Astrocyte (in vitro differentiated cells and primary cell): ENCODE measurements around the gene TMEM220. TPM values are rescaled to one million over a fixed set of nuclear protein-coding genes. Genes with fewer than 3 reads are reported as not detected.
A peak's percentile ranks its signal among the peaks of the same experiment; 100 is the strongest.

ENCODE experiments used
- DNase-seq: peaks from one replicate; pipeline ENCODE4 v3.0.0-alpha.2; 2010; ENCODE audit warnings: low read depth
- FAIRE-seq: peaks from 2 replicates; lab custom pipeline; 2011; peaks lifted over from hg19 to GRCh38; lab: Jason Lieb, UNC
- H2AFZ ChIP-seq: 2 replicates; pipeline ENCODE4 v1.6.0; 2012; ENCODE audit warnings: low read depth, low read length, inconsistent platforms
- H3K27ac ChIP-seq: 2 replicates; pipeline ENCODE4 v1.5.1; 2011; ENCODE audit warnings: low read depth, low read length, inconsistent platforms
- H3K27me3 ChIP-seq: 2 replicates; pipeline ENCODE4 v1.6.0; 2011; ENCODE audit warnings: low read length, inconsistent platforms; ENCODE audit not compliant: insufficient read depth
- H3K36me3 ChIP-seq: 2 replicates; pipeline ENCODE4 v1.5.1; 2011; ENCODE audit warnings: low read length, inconsistent platforms; ENCODE audit not compliant: insufficient read depth
- H3K4me1 ChIP-seq: 2 replicates; pipeline ENCODE4 v1.5.1; 2011; ENCODE audit warnings: low read length, inconsistent platforms; ENCODE audit not compliant: insufficient read depth
- H3K4me2 ChIP-seq: 2 replicates; pipeline ENCODE4 v1.6.0; 2012; ENCODE audit warnings: low read length, inconsistent platforms
- H3K4me3 ChIP-seq: 2 replicates; pipeline ENCODE4 v1.5.1; 2011; ENCODE audit warnings: low read depth, mild to moderate bottlenecking, low read length, inconsistent platforms; ENCODE audit not compliant: insufficient read depth
- H3K79me2 ChIP-seq: 2 replicates; pipeline ENCODE4 v1.6.0; 2012; ENCODE audit warnings: mild to moderate bottlenecking, low read length, inconsistent platforms; ENCODE audit not compliant: insufficient read depth
- H3K9ac ChIP-seq: 2 replicates; pipeline ENCODE4 v1.6.0; 2012; ENCODE audit warnings: mild to moderate bottlenecking, low read length, inconsistent platforms
- H3K9me3 ChIP-seq: 2 replicates; pipeline ENCODE4 v1.5.1; 2012; ENCODE audit warnings: low read depth, mild to moderate bottlenecking, low read length, inconsistent platforms; ENCODE audit not compliant: insufficient read depth
- H4K20me1 ChIP-seq: 2 replicates; pipeline ENCODE4 v1.6.0; 2012; ENCODE audit warnings: low read length, inconsistent platforms; ENCODE audit not compliant: insufficient read depth
- H3K27ac Mint-ChIP-seq: one replicate; pipeline ENCODE4 v1.8.0; 2021; ENCODE audit warnings: mild to moderate bottlenecking, mixed read lengths; ENCODE audit not compliant: unreplicated experiment
- H3K27me3 Mint-ChIP-seq: one replicate; pipeline ENCODE4 v1.8.0; 2021; ENCODE audit warnings: low read depth, mixed read lengths; ENCODE audit not compliant: unreplicated experiment
- H3K36me3 Mint-ChIP-seq: one replicate; pipeline ENCODE4 v1.8.0; 2021; ENCODE audit warnings: low read depth, mixed read lengths; ENCODE audit not compliant: unreplicated experiment
- H3K4me1 Mint-ChIP-seq: one replicate; pipeline ENCODE4 v1.8.0; 2021; ENCODE audit warnings: low read depth, mixed read lengths; ENCODE audit not compliant: unreplicated experiment
- H3K4me3 Mint-ChIP-seq: one replicate; pipeline ENCODE4 v1.8.0; 2021; ENCODE audit warnings: mild to moderate bottlenecking, moderate library complexity, mixed read lengths; ENCODE audit not compliant: unreplicated experiment
- H3K9me3 Mint-ChIP-seq: one replicate; pipeline ENCODE4 v1.8.0; 2021; ENCODE audit warnings: mild to moderate bottlenecking, mixed read lengths; ENCODE audit not compliant: unreplicated experiment
- EZH2 ChIP-seq: IDR thresholded peaks from 2 replicates; pipeline ENCODE4 v1.6.1; 2012; ENCODE audit warnings: mild to moderate bottlenecking, low read length, inconsistent platforms; ENCODE audit not compliant: insufficient read depth
- total RNA-seq: library from RNA; stranded (reverse); gene quantifications from 2 replicates; pipeline ENCODE4 v1.2.1, GENCODE V29; 2021
- TF ChIP-seq, protein P1 (sequence below): IDR thresholded peaks from 2 replicates; pipeline ENCODE4 v1.5.1; 2011; ENCODE audit warnings: low read depth, mild to moderate bottlenecking, inconsistent platforms, low read length, moderate library complexity; ENCODE audit not compliant: insufficient read depth

TMEM220 gene
- total RNA-seq, 1 donor from 2014 or later, result 1.0 TPM

- Mint-ChIP-seq H3K27ac (no peak overlapping the region), H3K9me3 (no peaks in the 10 kb centered on the region), H3K27me3 (peaks cover 26% of the 10 kb centered on the region)
Observed at GRCh38 chr17:10738521-10739258, 8.9 kb upstream of the TMEM220 start.

DNA sequence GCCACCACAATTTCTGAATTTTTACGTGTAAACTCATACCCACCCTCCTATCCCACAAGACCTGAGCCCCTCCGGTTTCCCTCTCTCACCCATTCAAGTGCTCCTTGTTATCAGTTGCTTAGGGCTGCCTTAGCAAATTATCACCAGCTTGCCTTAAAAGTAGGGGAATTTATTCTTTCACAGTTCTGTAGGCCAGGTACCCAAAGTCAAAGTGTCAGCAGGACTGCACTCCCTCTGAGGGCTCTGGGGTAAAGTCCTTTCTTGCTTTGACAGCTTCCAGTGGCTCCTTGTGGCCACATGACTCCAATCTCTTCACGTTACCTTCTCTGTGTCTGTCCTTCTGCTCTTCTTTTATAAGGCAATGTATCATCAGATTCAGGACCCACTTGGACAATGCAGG, 7.9 kb upstream of the TMEM220 start:
- Histone ChIP-seq H3K27me3 (peaks cover 3% of the 10 kb centered on the region), H2AFZ (no peak overlapping the region), H3K27ac (no peak overlapping the region), H3K4me2 (no peak overlapping the region), H3K4me1 (no peaks in the 10 kb centered on the region), H3K79me2 (no peaks in the 10 kb centered on the region), H3K4me3 (no peak overlapping the region), H3K9me3 (no peaks in the 10 kb centered on the region), H3K36me3 (no peaks in the 10 kb centered on the region), H3K9ac (no peak overlapping the region), H4K20me1 (no peaks in the 10 kb centered on the region)
- no peak for TF ChIP-seq EZH2
- TF ChIP-seq, protein P1, sequence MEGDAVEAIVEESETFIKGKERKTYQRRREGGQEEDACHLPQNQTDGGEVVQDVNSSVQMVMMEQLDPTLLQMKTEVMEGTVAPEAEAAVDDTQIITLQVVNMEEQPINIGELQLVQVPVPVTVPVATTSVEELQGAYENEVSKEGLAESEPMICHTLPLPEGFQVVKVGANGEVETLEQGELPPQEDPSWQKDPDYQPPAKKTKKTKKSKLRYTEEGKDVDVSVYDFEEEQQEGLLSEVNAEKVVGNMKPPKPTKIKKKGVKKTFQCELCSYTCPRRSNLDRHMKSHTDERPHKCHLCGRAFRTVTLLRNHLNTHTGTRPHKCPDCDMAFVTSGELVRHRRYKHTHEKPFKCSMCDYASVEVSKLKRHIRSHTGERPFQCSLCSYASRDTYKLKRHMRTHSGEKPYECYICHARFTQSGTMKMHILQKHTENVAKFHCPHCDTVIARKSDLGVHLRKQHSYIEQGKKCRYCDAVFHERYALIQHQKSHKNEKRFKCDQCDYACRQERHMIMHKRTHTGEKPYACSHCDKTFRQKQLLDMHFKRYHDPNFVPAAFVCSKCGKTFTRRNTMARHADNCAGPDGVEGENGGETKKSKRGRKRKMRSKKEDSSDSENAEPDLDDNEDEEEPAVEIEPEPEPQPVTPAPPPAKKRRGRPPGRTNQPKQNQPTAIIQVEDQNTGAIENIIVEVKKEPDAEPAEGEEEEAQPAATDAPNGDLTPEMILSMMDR, result no peak
- Mint-ChIP-seq H3K27ac (no peak overlapping the region), H3K4me3 (no peak overlapping the region), H3K9me3 (no peaks in the 10 kb centered on the region), H3K36me3 (no peaks in the 10 kb centered on the region), H3K4me1 (no peaks in the 10 kb centered on the region), H3K27me3 (peaks cover 31% of the 10 kb centered on the region)
- FAIRE-seq, result no peak
- DNase-seq, result no peak

More at GRCh38 chr17:10738521-10739258, 8.9 kb upstream of the TMEM220 start:
- H3K9me3 ChIP-seq, result no peaks in the 10 kb centered on the region
- peaks cover 3% of the 10 kb centered on the region for H3K27me3 ChIP-seq
- FAIRE-seq (no peak), DNase-seq (no peak)
- H3K4me1 Mint-ChIP-seq, result no peaks in the 10 kb centered on the region
- no peak overlapping the region for H3K27ac ChIP-seq
- H2AFZ ChIP-seq, result no peak overlapping the region
- TF ChIP-seq, protein P1, result no peak
- H3K4me3 ChIP-seq, result no peak overlapping the region
- no peaks in the 10 kb centered on the region for H3K36me3 ChIP-seq
- H3K79me2 ChIP-seq, result no peaks in the 10 kb centered on the region
- H3K36me3 Mint-ChIP-seq, result no peaks in the 10 kb centered on the region
- H3K9ac ChIP-seq, result no peak overlapping the region
- no peaks in the 10 kb centered on the region for H3K4me1 ChIP-seq
- H4K20me1 ChIP-seq, result no peaks in the 10 kb centered on the region
- H3K4me3 Mint-ChIP-seq, result no peak overlapping the region
- no peak overlapping the region for H3K4me2 ChIP-seq

DNA sequence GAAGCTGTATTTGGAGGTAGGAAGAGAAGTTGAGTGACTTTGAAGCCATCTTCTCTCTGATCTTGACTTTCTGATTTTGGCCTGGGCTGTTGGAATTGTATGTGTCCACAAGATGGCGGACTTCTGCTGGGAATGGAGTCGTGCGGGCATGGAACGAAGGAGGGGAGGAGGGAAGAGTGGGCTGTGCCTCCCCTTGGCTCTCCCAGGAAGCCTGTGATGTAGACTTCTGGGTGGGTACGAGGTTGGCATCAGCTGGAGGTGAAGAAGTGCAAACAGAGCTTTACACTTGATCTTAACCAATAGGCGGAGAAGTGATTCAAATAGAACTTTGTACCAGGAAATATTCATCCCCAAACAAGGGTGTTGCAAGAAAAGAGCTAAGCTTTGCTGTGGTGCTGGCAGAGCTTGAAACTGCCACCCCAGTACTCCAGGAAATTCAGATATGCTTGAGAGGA, 7.4 kb upstream of the TMEM220 start:
- Histone ChIP-seq H3K27ac (no peak overlapping the region), H2AFZ (no peak overlapping the region), H3K4me2 (no peak overlapping the region), H3K4me3 (no peak overlapping the region), H3K79me2 (no peaks in the 10 kb centered on the region), H3K36me3 (no peaks in the 10 kb centered on the region), H3K4me1 (no peaks in the 10 kb centered on the region), H3K9ac (no peak overlapping the region), H4K20me1 (no peaks in the 10 kb centered on the region), H3K27me3 (peaks cover 3% of the 10 kb centered on the region), H3K9me3 (no peaks in the 10 kb centered on the region)
- Mint-ChIP-seq H3K4me1 (no peaks in the 10 kb centered on the region), H3K27ac (no peak overlapping the region), H3K4me3 (no peak overlapping the region), H3K9me3 (no peaks in the 10 kb centered on the region), H3K27me3 (peaks cover 26% of the 10 kb centered on the region), H3K36me3 (no peaks in the 10 kb centered on the region)
- no peak for TF ChIP-seq EZH2
- TF ChIP-seq, protein P1, result peak; percentile 72
- DNase-seq (peak; percentile 29), FAIRE-seq (no peak)
